HEK293 (cell line): ENCODE data around the gene SERPINB2.

ENCODE experiments used
- CTCF ChIA-PET: fragments of 350-600 bp; formaldehyde crosslinking; extraction: SDS; loops from one replicate; lab custom pipeline; 2021; ENCODE audit warnings: antibody characterized with exemption; lab: Yijun Ruan, JAX
- POLR2A ChIA-PET: fragments of 300-600 bp; formaldehyde crosslinking; extraction: SDS; loops from one replicate; lab custom pipeline; 2020; ENCODE audit warnings: antibody characterized with exemption, inconsistent platforms; lab: Yijun Ruan, JAX
- H3K27ac ChIP-seq: fragments of 200-500 bp; sonication (Bioruptor generic); 2 replicates; pipeline ENCODE4 v1.5.1; 2014; ENCODE audit warnings: low read depth, low read length, control low read depth, inconsistent platforms; ENCODE audit errors: extremely low read depth
- H3K36me3 ChIP-seq, 2 experiments: fragments of 200-500 bp in 1 of 2; sonication (Bioruptor generic) in 1 of 2; 1 replicate in 1 of 2; 2 replicates in 1 of 2; pipeline ENCODE4 v1.5.1; 2014 to 2017; ENCODE audit warnings: inconsistent platforms in 2 of 2, low read length in 2 of 2; ENCODE audit not compliant: control insufficient read depth in 2 of 2, insufficient read depth in 1 of 2
- H3K4me1 ChIP-seq: fragments of 200-500 bp; sonication (Bioruptor generic); 2 replicates; pipeline ENCODE4 v1.5.1; 2014; ENCODE audit warnings: mild to moderate bottlenecking, low read length, inconsistent platforms; ENCODE audit not compliant: control insufficient read depth, insufficient read depth
- H3K4me3 ChIP-seq: 2 replicates; pipeline ENCODE4 v1.5.1; 2011; ENCODE audit warnings: low read depth, mild to moderate bottlenecking, control low read depth, low read length, moderate library complexity
- H3K9me3 ChIP-seq: fragments of 200-500 bp; sonication (Bioruptor generic); 2 replicates; pipeline ENCODE4 v1.5.1; 2014; ENCODE audit warnings: low read depth, low read length, inconsistent platforms; ENCODE audit not compliant: control insufficient read depth, insufficient read depth
- GLIS1 ChIP-seq: fragments of 450-650 bp; formaldehyde crosslinking; IDR thresholded peaks from 2 replicates; pipeline ENCODE4 v1.5.1; 2016; ENCODE audit warnings: missing biosample characterization, missing genetic modification characterization
- PATZ1 ChIP-seq: fragments of 450-650 bp; formaldehyde crosslinking; IDR thresholded peaks from 2 replicates; pipeline ENCODE4 v1.5.1; 2016; ENCODE audit warnings: missing biosample characterization, missing genetic modification characterization
- PRDM1 ChIP-seq: fragments of 450-650 bp; formaldehyde crosslinking; IDR thresholded peaks from 2 replicates; pipeline ENCODE4; 2016; ENCODE audit warnings: missing biosample characterization, missing genetic modification characterization
- RBAK ChIP-seq: fragments of 450-650 bp; formaldehyde crosslinking; IDR thresholded peaks from 2 replicates; pipeline ENCODE4 v1.5.1; 2016; ENCODE audit warnings: missing biosample characterization, missing genetic modification characterization
- SETDB1 ChIP-seq: IDR thresholded peaks from one replicate; pipeline ENCODE4 v1.6.1; 2017; ENCODE audit warnings: mild to moderate bottlenecking, low read length, moderate library complexity, mixed read lengths; ENCODE audit not compliant: insufficient read length
- SP2 ChIP-seq: fragments of 450-650 bp; formaldehyde crosslinking; IDR thresholded peaks from 2 replicates; pipeline ENCODE4 v1.5.1; 2016; ENCODE audit warnings: missing biosample characterization, missing genetic modification characterization
- WT1 ChIP-seq: fragments of 450-650 bp; formaldehyde crosslinking; IDR thresholded peaks from 2 replicates; pipeline ENCODE4 v1.5.1; 2016; ENCODE audit warnings: missing biosample characterization, missing genetic modification characterization
- ZBTB17 ChIP-seq: fragments of 450-650 bp; formaldehyde crosslinking; IDR thresholded peaks from 2 replicates; pipeline ENCODE4 v1.5.1; 2016; ENCODE audit warnings: missing biosample characterization, missing genetic modification characterization
- ZIC2 ChIP-seq: fragments of 450-650 bp; formaldehyde crosslinking; IDR thresholded peaks from 2 replicates; pipeline ENCODE4 v1.5.1; 2016; ENCODE audit warnings: missing biosample characterization, missing genetic modification characterization
- ZNF138 ChIP-seq: fragments of 450-650 bp; formaldehyde crosslinking; IDR thresholded peaks from 2 replicates; pipeline ENCODE4 v1.5.1; 2016; ENCODE audit warnings: missing biosample characterization, missing genetic modification characterization, borderline replicate concordance
- ZNF146 ChIP-seq: fragments of 450-650 bp; formaldehyde crosslinking; IDR thresholded peaks from 2 replicates; pipeline ENCODE4 v1.5.1; 2016; ENCODE audit warnings: missing biosample characterization, missing genetic modification characterization
- ZNF157 ChIP-seq: fragments of 450-650 bp; formaldehyde crosslinking; IDR thresholded peaks from 2 replicates; pipeline ENCODE4 v1.5.1; 2016; ENCODE audit warnings: missing biosample characterization, missing genetic modification characterization
- ZNF16 ChIP-seq: fragments of 450-650 bp; formaldehyde crosslinking; IDR thresholded peaks from 2 replicates; pipeline ENCODE4 v1.5.1; 2016; ENCODE audit warnings: low read depth, missing biosample characterization, missing genetic modification characterization
- ZNF214 ChIP-seq: fragments of 450-650 bp; formaldehyde crosslinking; IDR thresholded peaks from 2 replicates; pipeline ENCODE4 v1.5.1; 2017; ENCODE audit warnings: missing biosample characterization, mild to moderate bottlenecking, missing genetic modification characterization, borderline replicate concordance
- ZNF221 ChIP-seq: fragments of 450-650 bp; formaldehyde crosslinking; IDR thresholded peaks from 2 replicates; pipeline ENCODE4 v1.5.1; 2017; ENCODE audit warnings: missing biosample characterization, missing genetic modification characterization, borderline replicate concordance
- ZNF280C ChIP-seq: fragments of 450-650 bp; formaldehyde crosslinking; IDR thresholded peaks from 2 replicates; pipeline ENCODE4 v1.5.1; 2016; ENCODE audit warnings: missing biosample characterization, missing genetic modification characterization
- ZNF350 ChIP-seq: fragments of 450-650 bp; formaldehyde crosslinking; IDR thresholded peaks from 2 replicates; pipeline ENCODE4 v1.5.0; 2017; ENCODE audit warnings: missing biosample characterization, mild to moderate bottlenecking, missing genetic modification characterization
- ZNF37A ChIP-seq: fragments of 450-650 bp; IDR thresholded peaks from 2 replicates; pipeline ENCODE4 v1.5.1; 2018; ENCODE audit warnings: missing biosample characterization, missing genetic modification characterization
- ZNF404 ChIP-seq: fragments of 450-650 bp; formaldehyde crosslinking; IDR thresholded peaks from 2 replicates; pipeline ENCODE4 v1.5.1; 2017; ENCODE audit warnings: missing biosample characterization, missing genetic modification characterization
- ZNF423 ChIP-seq: fragments of 450-650 bp; formaldehyde crosslinking; IDR thresholded peaks from 2 replicates; pipeline ENCODE4 v1.5.1; 2016; ENCODE audit warnings: missing biosample characterization, missing genetic modification characterization
- ZNF510 ChIP-seq: fragments of 450-650 bp; formaldehyde crosslinking; IDR thresholded peaks from 2 replicates; pipeline ENCODE4 v1.5.1; 2018; ENCODE audit warnings: mild to moderate bottlenecking, missing genetic modification characterization, missing biosample characterization; ENCODE audit not compliant: insufficient replicate concordance
- ZNF600 ChIP-seq: fragments of 450-650 bp; formaldehyde crosslinking; IDR thresholded peaks from 2 replicates; pipeline ENCODE4 v1.5.1; 2016; ENCODE audit warnings: missing biosample characterization, missing genetic modification characterization
- ZNF623 ChIP-seq: fragments of 450-650 bp; formaldehyde crosslinking; IDR thresholded peaks from 2 replicates; pipeline ENCODE4 v1.5.1; 2016; ENCODE audit warnings: missing biosample characterization, missing genetic modification characterization
- ZNF626 ChIP-seq: fragments of 450-650 bp; sonication (Bioruptor Pico); formaldehyde crosslinking; IDR thresholded peaks from 2 replicates; pipeline ENCODE4 v1.5.1; 2018; ENCODE audit warnings: missing biosample characterization, missing genetic modification characterization, inconsistent platforms
- ZNF658 ChIP-seq: fragments of 450-650 bp; formaldehyde crosslinking; IDR thresholded peaks from 2 replicates; pipeline ENCODE4; 2016; ENCODE audit warnings: missing biosample characterization, missing genetic modification characterization
- ZNF830 ChIP-seq: fragments of 450-650 bp; IDR thresholded peaks from 2 replicates; pipeline ENCODE4 v1.5.0; 2018; ENCODE audit warnings: missing biosample characterization, missing genetic modification characterization, low read depth, mild to moderate bottlenecking, moderate library complexity
- ZSCAN30 ChIP-seq: fragments of 450-650 bp; IDR thresholded peaks from 2 replicates; pipeline ENCODE4 v1.5.1; 2018; ENCODE audit warnings: missing biosample characterization, mild to moderate bottlenecking, missing genetic modification characterization, moderate library complexity
- TF ChIP-seq, protein P1 (sequence below): fragments of 450-650 bp; formaldehyde crosslinking; IDR thresholded peaks from 2 replicates; pipeline ENCODE4 v1.5.1; 2017; ENCODE audit warnings: missing biosample characterization, missing genetic modification characterization
- TF ChIP-seq, protein P2 (sequence below): fragments of 450-650 bp; IDR thresholded peaks from 2 replicates; pipeline ENCODE4 v1.5.1; 2018; ENCODE audit warnings: missing biosample characterization, mild to moderate bottlenecking, missing genetic modification characterization
- TF ChIP-seq, protein P3 (sequence below): IDR thresholded peaks from 2 replicates; pipeline ENCODE4 v1.6.1; 2011; ENCODE audit warnings: mild to moderate bottlenecking, low read depth, low read length, borderline replicate concordance

The SERPINB2 gene

DNA sequence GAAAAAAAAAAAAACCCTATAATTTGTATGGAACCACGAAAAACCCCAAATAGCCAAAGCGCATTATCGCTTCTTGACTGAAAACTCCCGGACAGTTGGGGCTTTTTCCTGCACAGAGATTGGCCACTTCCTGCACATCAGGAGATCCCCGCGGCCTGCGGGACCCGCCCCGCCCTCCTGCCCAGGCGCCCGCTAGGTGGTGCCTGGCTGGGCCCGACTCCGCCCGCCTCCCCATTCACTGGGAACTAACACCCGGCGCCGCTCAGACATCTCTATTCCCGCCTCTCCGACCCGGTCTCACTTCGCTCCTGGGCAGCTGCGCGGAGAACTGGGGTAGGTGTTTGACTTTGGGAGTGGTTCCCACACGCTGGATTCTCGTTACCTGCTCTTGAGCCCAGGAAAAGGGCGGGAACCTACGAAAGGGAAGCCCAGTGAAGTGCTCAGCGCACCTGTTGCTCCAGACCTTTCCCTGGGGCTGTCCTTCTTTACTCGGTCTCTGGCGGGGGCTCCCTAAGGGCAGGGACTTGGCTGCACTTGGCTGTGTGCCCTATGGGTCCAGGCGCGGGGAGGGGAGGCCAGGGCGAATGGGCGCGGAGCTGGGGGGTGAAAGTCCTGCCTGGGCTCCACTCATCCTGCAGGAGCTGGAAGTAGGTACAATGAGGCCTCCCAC, 61.7 kb downstream of the SERPINB2 start, which contains the start of gene HMSD:
Gene HMSD (plus strand): TSS at position 234 of the 670 bp plus-strand sequence. CDS start 4,155 bp downstream, outside the sequence.
- Histone ChIP-seq H3K36me3 (no peaks in the 10 kb centered on the region; a peak in 1 of 3 replicates), H3K4me3 (peak within 1 kb of the TSS; percentile 32), H3K4me1 (no peaks in the 10 kb centered on the region), H3K27ac (peak within 1 kb of the TSS; percentile 58), H3K9me3 (no peaks in the 10 kb centered on the region)
- CTCF ChIA-PET = interaction anchor here (0.7 to 2.4 kb wide), 4 partner anchors 8 to 988 kb away, joined by 3 to 11 read pairs (median 4); no protein-coding TSS in a partner anchor
- POLR2A ChIA-PET = no interaction called here
- TF ChIP-seq SETDB1 (no peak), ZNF214 (tag by site-specific recombination) (no peak), ZNF350 (tag by site-specific recombination) (no peak), ZNF404 (tag by site-specific recombination) (no peak), ZSCAN30 (tag by site-specific recombination) (no peak), ZNF221 (tag by site-specific recombination) (no peak), ZNF658 (tag by site-specific recombination) (no peak), WT1 (tag by site-specific recombination) (no peak), ZNF16 (tag by site-specific recombination) (no peak), GLIS1 (tag by site-specific recombination) (peak; percentile 27; the same call in 1 of the 2 replicates), ZNF423 (tag by site-specific recombination) (no peak), ZNF37A (tag by site-specific recombination) (no peak), ZNF830 (tag by site-specific recombination) (no peak), PRDM1 (tag by site-specific recombination) (0 out of 2 replicates have a peak, but pooled peaks have one; percentile 21), ZBTB17 (tag by site-specific recombination) (peak; percentile 60; the same call in 1 of the 2 replicates), ZIC2 (tag by site-specific recombination) (peak; percentile 26; the same call in 1 of the 2 replicates), ZNF146 (tag by site-specific recombination) (no peak), ZNF138 (no peak), ZNF623 (tag by site-specific recombination) (no peak), PATZ1 (peak; percentile 30; the same call in 1 of the 2 replicates), ZNF600 (tag by site-specific recombination) (no peak), ZNF626 (tag by site-specific recombination) (no peak), RBAK (tag by site-specific recombination) (no peak), SP2 (tag by site-specific recombination) (peak; percentile 80), ZNF510 (tag by site-specific recombination) (no peak), ZNF157 (tag by site-specific recombination) (no peak), ZNF280C (no peak)
- TF ChIP-seq, protein P1, sequence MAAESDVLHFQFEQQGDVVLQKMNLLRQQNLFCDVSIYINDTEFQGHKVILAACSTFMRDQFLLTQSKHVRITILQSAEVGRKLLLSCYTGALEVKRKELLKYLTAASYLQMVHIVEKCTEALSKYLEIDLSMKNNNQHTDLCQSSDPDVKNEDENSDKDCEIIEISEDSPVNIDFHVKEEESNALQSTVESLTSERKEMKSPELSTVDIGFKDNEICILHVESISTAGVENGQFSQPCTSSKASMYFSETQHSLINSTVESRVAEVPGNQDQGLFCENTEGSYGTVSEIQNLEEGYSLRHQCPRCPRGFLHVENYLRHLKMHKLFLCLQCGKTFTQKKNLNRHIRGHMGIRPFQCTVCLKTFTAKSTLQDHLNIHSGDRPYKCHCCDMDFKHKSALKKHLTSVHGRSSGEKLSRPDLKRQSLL (tag by site-specific recombination) = no peak
- TF ChIP-seq, protein P2, sequence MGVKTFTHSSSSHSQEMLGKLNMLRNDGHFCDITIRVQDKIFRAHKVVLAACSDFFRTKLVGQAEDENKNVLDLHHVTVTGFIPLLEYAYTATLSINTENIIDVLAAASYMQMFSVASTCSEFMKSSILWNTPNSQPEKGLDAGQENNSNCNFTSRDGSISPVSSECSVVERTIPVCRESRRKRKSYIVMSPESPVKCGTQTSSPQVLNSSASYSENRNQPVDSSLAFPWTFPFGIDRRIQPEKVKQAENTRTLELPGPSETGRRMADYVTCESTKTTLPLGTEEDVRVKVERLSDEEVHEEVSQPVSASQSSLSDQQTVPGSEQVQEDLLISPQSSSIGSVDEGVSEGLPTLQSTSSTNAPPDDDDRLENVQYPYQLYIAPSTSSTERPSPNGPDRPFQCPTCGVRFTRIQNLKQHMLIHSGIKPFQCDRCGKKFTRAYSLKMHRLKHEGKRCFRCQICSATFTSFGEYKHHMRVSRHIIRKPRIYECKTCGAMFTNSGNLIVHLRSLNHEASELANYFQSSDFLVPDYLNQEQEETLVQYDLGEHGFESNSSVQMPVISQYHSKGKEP (tag by site-specific recombination) = no peak
- TF ChIP-seq, protein P3, sequence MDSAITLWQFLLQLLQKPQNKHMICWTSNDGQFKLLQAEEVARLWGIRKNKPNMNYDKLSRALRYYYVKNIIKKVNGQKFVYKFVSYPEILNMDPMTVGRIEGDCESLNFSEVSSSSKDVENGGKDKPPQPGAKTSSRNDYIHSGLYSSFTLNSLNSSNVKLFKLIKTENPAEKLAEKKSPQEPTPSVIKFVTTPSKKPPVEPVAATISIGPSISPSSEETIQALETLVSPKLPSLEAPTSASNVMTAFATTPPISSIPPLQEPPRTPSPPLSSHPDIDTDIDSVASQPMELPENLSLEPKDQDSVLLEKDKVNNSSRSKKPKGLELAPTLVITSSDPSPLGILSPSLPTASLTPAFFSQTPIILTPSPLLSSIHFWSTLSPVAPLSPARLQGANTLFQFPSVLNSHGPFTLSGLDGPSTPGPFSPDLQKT = no peak
